ENCODE measurements around the gene ATG13. TPM values are rescaled to one million over a fixed set of nuclear protein-coding genes. Genes with fewer than 3 reads are reported as not detected.

Gene ATG13
- total and polyA plus RNA-seq, 2 of the 8 experiments (the other 6 are each of a cell fraction or from before 2014, with no cell fraction given) = 65.0 to 77.4 TPM

DNA sequence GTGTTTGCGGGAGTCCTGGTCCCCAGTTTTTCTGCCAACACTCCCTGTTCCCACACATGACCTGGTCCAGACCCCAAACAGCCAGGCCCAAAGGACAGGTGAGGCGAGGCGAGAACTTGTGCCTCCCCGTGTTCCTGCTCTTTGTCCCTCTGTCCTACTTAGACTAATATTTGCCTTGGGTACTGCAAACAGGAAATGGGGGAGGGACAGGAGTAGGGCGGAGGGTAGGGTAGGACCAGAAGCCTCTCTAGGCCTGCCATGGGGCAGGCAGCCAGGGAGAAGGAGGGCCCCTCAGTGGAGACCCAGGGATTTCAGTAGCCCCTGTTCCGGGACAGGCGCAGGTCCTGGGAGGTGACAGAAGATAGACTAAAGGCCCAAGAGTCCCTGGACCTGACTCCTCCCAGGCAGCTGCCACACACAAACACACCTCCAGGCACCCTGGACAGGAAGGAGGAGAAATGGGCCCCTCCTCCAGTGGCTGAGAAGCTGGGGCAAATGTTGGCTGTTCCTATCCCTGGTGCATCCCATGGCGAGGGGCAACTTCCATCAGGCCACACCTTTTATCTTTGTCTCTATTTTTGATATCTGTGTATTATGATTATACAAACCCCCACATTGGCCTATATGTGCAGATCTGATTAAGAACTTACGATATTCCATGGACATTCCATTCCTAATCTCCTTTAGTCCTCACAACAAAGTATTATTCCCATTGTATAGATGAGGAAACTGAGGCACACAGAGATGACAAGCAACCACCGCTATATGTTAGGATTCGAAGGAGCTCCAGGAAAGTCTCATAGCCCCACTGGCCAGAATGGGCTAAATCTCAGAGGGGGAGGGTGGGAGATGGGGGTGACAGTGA, 101.0 kb downstream of the ATG13 start (continued):
- TF ChIP-seq SIN3A (conservative IDR thresholded peaks at IDR 0.05 in 1 of 2, IDR thresholded peaks at IDR 0.05 in 1 of 2; ENCODE audit: low read depth in 1 of 2, low read length in 2 of 2) (no peak), TAF1 (IDR thresholded peaks at IDR 0.05; ENCODE audit: low read depth, low read length) (no peak), SIRT6 (IDR thresholded peaks at IDR 0.05; ENCODE audit: low read length) (no peak), NRF1 (IDR thresholded peaks at IDR 0.05; ENCODE audit: low read depth, low read length) (no peak), ASH2L (IDR thresholded peaks at IDR 0.05; ENCODE audit: low read length) (no peak), FOSL1 (IDR thresholded peaks at IDR 0.05; ENCODE audit: insufficient read depth, low read depth, low read length) (no peak), CHD1 (IDR thresholded peaks at IDR 0.05; ENCODE audit: low read depth, low read length) (no peak), SUZ12 (IDR thresholded peaks at IDR 0.05; ENCODE audit: low read length) (no peak), TAF7 (optimal IDR thresholded peaks at IDR 0.05; ENCODE audit: borderline replicate concordance, low read depth, low read length) (no peak), KDM5A (IDR thresholded peaks at IDR 0.05; ENCODE audit: low read length) (no peak)
- TF ChIP-seq, protein P1, sequence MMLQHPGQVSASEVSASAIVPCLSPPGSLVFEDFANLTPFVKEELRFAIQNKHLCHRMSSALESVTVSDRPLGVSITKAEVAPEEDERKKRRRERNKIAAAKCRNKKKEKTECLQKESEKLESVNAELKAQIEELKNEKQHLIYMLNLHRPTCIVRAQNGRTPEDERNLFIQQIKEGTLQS (IDR thresholded peaks at IDR 0.05; ENCODE audit: insufficient read depth, low read depth, low read length) = no peak

All from H1 (cell line).